GM23248 (cell line): Measurements from ENCODE around the gene ERFL. TPM values are rescaled to one million over a fixed set of nuclear protein-coding genes. Genes with fewer than 3 reads are reported as not detected.

ENCODE experiments used
- DNase-seq: peaks from one replicate; pipeline ENCODE4 v3.0.0-alpha.2; 2015
- H2AFZ ChIP-seq: fragments of 200-600 bp; sonication (generic); 2 replicates; pipeline ENCODE4 v1.6.1; 2016; ENCODE audit warnings: antibody characterized with exemption
- H3F3A ChIP-seq: fragments of 200-600 bp; sonication (generic); 2 replicates; pipeline ENCODE4 v1.6.1; 2016; ENCODE audit warnings: mild to moderate bottlenecking, antibody characterized with exemption, mixed run types; ENCODE audit not compliant: insufficient read depth
- H3K27ac ChIP-seq: fragments of 200-600 bp; sonication (generic); 2 replicates; pipeline ENCODE4 v1.5.1; 2016; ENCODE audit warnings: mild to moderate bottlenecking
- H3K27me3 ChIP-seq: fragments of 200-600 bp; sonication (generic); replicated peaks from 2 replicates; pipeline ENCODE4 v1.6.1; 2016; ENCODE audit warnings: mild to moderate bottlenecking; ENCODE audit not compliant: insufficient read depth
- H3K36me3 ChIP-seq: fragments of 200-600 bp; sonication (generic); 2 replicates; pipeline ENCODE4 v1.6.1; 2016; ENCODE audit warnings: low read depth, mild to moderate bottlenecking
- H3K4me1 ChIP-seq: fragments of 200-600 bp; sonication (generic); 2 replicates; pipeline ENCODE4 v1.6.1; 2016; ENCODE audit warnings: mild to moderate bottlenecking; ENCODE audit not compliant: insufficient read depth
- H3K4me2 ChIP-seq: fragments of 200-600 bp; sonication (generic); one replicate; pipeline ENCODE4 v1.6.1; 2016; ENCODE audit warnings: mild to moderate bottlenecking; ENCODE audit not compliant: unreplicated experiment
- H3K4me3 ChIP-seq: fragments of 200-600 bp; sonication (generic); 2 replicates; pipeline ENCODE4 v1.5.1; 2016; ENCODE audit warnings: mild to moderate bottlenecking
- H3K79me2 ChIP-seq: fragments of 200-600 bp; sonication (generic); 2 replicates; pipeline ENCODE4 v1.6.1; 2016; ENCODE audit warnings: mild to moderate bottlenecking; ENCODE audit not compliant: insufficient read depth
- H3K9ac ChIP-seq: fragments of 200-600 bp; sonication (generic); 2 replicates; pipeline ENCODE4 v1.6.1; 2016; ENCODE audit warnings: mild to moderate bottlenecking
- H3K9me2 ChIP-seq: fragments of 200-600 bp; sonication (generic); 2 replicates; pipeline ENCODE4 v1.6.1; 2016; ENCODE audit warnings: mixed run types, mild to moderate bottlenecking, moderate library complexity; ENCODE audit not compliant: insufficient read depth
- H3K9me3 ChIP-seq: fragments of 200-600 bp; sonication (generic); one replicate; pipeline ENCODE4 v1.6.1; 2017; ENCODE audit warnings: low read depth
- H4K20me1 ChIP-seq: fragments of 200-600 bp; sonication (generic); 2 replicates; pipeline ENCODE4 v1.6.0; 2016; ENCODE audit not compliant: insufficient read depth
- EZH2 ChIP-seq: fragments of 200-600 bp; sonication (generic); IDR thresholded peaks from 2 replicates; pipeline ENCODE4 v1.6.1; 2018; ENCODE audit warnings: antibody characterized with exemption, mild to moderate bottlenecking; ENCODE audit not compliant: insufficient read depth, poor library complexity, severe bottlenecking
- EZH2phosphoT487 ChIP-seq: fragments of 200-600 bp; sonication (generic); IDR thresholded peaks from 2 replicates; pipeline ENCODE4 v1.6.1; 2018; ENCODE audit warnings: antibody characterized with exemption, moderate library complexity, mild to moderate bottlenecking, low read depth; ENCODE audit not compliant: insufficient read depth
- WGBS, 2 experiments: methylation state at CpG; one replicate each; pipeline ENCODE4 v1.1.6; 2015 to 2017; ENCODE audit warnings: low lambda C conversion rate in 2 of 2, low coverage in 1 of 2; ENCODE audit errors: missing lambda C conversion rate in 2 of 2; 5-methylcytosine and 5-hydroxymethylcytosine counted together
- in situ Hi-C: fragments of 300-500 bp; cut with MboI; formaldehyde crosslinking; loops from 2 replicates; pipeline ENCODE4 v1.15.0; 2020
- polyA plus RNA-seq: library from polyadenylated mRNA; unstranded; fragments of >200 nt; fragmentation: Nextera tagmentation; extraction: Ambion mirVana; gene quantifications from 2 replicates; pipeline ENCODE4 v1.2.1, GENCODE V29; 2016
- total RNA-seq: library from RNA; depleted of rRNA; stranded (reverse); fragments of >200 nt; shearing (Covaris generic); gene quantifications from 2 replicates; pipeline ENCODE4 v1.2.3, GENCODE V29; 2014

The ERFL gene
- total and polyA plus RNA-seq, 2 experiments from 2014 or later, result not detected

DNA sequence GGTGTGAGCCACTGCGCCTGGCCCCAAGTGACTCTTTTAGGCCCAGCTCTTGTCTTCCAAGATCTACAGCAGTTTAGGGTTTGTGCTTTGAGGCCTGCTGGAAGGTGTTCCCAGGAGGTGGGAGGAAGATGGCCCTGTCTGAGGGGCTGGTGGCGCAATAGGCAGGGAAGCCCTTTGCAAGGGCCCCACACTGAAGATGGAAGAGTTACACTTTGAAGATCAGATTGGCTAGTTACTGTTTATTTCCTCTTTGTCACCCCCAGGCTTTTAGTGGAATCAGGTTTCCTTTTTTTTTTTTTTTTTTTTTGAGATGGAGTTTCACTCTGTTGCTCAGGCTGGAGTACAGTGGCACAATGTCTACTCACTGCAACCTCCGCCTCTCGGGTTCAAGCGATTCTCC lies 32.7 kb upstream of the ERFL start:
- TF ChIP-seq EZH2phosphoT487, result no peak
- H4K20me1 ChIP-seq, result no peaks in the 10 kb centered on the region
- in situ Hi-C loops, result no loop called here
- H2AFZ ChIP-seq, result no peak overlapping the region
- H3K79me2 ChIP-seq, result peaks cover 10% of the 10 kb centered on the region
- H3K27ac ChIP-seq, result no peak overlapping the region
- no peak overlapping the region for H3K4me2 ChIP-seq
- H3K4me3 ChIP-seq, result no peak overlapping the region
- no peaks in the 10 kb centered on the region for H3K9me2 ChIP-seq
- H3K9ac ChIP-seq, result no peak overlapping the region
- H3K9me3 ChIP-seq, result no peaks in the 10 kb centered on the region
- no peaks in the 10 kb centered on the region for H3F3A ChIP-seq
- H3K4me1 ChIP-seq, result peaks cover 5% of the 10 kb centered on the region; the same call in 1 of the 2 replicates
- H3K36me3 ChIP-seq, result 0 out of 2 replicates have a peak, but pooled peaks cover 3% of the 10 kb centered on the region
- 87 to 93% methylated on average over 5 of the region's 5 CpGs for whole genome bisulfite sequencing, 2 experiments
- no peaks in the 10 kb centered on the region for H3K27me3 ChIP-seq
- no peak for DNase-seq

DNA sequence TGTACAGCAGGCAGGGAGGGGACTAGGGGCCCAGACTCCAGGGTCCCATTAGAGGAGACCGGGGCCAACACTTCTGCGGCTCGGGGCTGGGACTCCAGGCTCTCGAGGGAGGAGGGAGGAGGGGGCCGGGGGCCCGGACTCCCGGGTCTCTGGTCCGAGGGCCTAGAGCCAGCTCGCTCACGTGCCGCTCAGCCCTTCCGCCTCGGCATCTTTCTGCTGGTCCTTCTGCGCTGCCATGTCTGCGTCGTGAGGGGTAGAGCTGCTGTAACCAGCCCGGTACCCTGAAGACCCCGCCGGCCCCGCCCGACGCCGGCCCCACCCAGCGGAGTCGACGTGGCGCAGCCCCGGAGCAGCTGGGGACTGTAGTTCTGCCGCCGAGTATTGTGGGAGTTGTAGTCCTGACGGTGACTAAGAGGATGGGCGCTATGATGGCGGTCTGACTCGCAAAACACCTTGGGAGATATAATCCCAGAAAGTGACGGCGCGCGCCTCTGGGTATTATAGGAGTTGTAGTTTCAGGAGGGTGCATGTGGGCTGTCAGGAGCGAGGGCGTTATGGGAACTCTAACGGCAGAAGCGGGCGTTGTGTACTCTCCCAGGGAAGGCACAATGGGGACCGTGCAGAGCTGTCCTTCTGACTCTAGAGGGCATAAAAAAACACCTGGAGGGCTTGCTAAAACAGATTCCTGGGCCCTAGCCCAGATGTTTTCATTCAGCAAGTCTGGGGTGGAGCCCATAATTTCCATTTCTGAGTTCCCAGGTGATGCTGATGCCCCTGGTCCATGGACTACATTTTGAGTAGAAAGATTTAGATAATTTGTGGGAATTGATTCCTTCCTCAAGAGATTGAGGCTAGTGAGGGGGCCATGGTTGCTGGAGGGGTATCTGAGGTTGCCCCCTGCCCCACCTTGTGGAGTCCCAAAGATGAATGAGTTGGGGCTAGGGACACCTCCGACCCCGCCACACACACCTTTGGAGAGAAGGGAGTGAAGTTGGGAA lies 31.1 kb upstream of the ERFL start, which contains the start of gene RABAC1:
RABAC1 (minus strand) TSS at position 266 of the 998 bp plus-strand sequence; CDS start at position 237, 29 bp downstream.
- 5 to 8% methylated on average over 32 to 46 of the region's 46 CpGs for WGBS, 2 experiments
- peaks cover 5% of the 10 kb centered on the region; the same call in 1 of the 2 replicates for H3K4me1 ChIP-seq
- H3F3A ChIP-seq, result no peaks in the 10 kb centered on the region
- no peak for TF ChIP-seq EZH2phosphoT487
- TF ChIP-seq EZH2, result no peak
- 0 out of 2 replicates have a peak, but pooled peaks cover 3% of the 10 kb centered on the region for H3K36me3 ChIP-seq
- in situ Hi-C loops, result no loop called here
- peak within 1 kb of the TSS; percentile 94 for H3K4me3 ChIP-seq
- H4K20me1 ChIP-seq, result no peaks in the 10 kb centered on the region
- no peaks in the 10 kb centered on the region for H3K9me2 ChIP-seq
- no peaks in the 10 kb centered on the region for H3K27me3 ChIP-seq
- H3K9ac ChIP-seq, result peak within 1 kb of the TSS; percentile 100
- H2AFZ ChIP-seq, result peak within 1 kb of the TSS; percentile 86
- peak within 1 kb of the TSS; percentile 93 for H3K27ac ChIP-seq
- H3K79me2 ChIP-seq, result peaks cover 10% of the 10 kb centered on the region
- peak within 1 kb of the TSS; percentile 83 for H3K4me2 ChIP-seq
- H3K9me3 ChIP-seq, result no peaks in the 10 kb centered on the region
- DNase-seq, result peak; percentile 97

DNA sequence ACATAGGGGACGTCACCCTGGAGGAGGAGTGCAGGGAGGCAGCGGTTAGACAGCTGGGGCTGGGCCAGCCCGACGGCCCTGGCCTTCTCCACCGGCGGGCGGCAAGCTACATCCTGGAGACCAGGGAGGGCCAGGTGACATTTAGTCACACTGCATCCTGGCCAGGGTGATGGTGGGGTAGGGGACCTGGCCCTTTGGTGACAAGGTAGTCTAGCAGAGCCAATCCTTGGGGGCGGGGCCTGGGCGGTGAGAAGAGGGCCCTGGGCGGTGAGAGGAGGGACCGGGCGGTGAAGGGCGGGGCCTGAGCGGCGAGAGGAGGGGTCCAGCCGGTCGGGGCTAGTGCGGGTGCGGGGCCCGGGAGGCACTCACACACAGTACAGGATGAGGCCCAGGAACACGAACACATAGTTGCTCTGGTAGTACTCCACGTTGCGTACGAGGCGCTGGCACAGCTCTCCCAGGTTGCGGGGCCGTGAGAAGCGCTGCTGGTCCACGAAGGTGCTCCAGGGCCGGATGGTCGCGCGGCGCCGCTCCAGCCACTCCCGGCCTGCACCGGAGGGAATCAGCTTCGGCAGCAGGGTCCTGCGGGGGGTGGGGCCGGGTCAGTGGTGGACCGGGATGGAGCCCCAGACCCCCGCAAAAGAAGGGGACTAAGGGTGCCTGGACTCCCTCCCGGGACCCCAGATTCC lies 30.3 kb upstream of the ERFL start:
- peak overlapping the region; percentile 100 for H3K9ac ChIP-seq
- WGBS, 2 experiments, result 2 to 3% methylated on average over 24 to 30 of the region's 43 CpGs
- no peaks in the 10 kb centered on the region for H3K9me2 ChIP-seq
- H3K4me1 ChIP-seq, result peaks cover 5% of the 10 kb centered on the region; the same call in 1 of the 2 replicates
- peak; percentile 92 for DNase-seq
- no peaks in the 10 kb centered on the region for H3K27me3 ChIP-seq
- H3K9me3 ChIP-seq, result no peaks in the 10 kb centered on the region
- peak overlapping the region; percentile 83 for H3K4me2 ChIP-seq
- H3K36me3 ChIP-seq, result 0 out of 2 replicates have a peak, but pooled peaks cover 3% of the 10 kb centered on the region
- no peaks in the 10 kb centered on the region for H3F3A ChIP-seq
- H3K4me3 ChIP-seq, result peak overlapping the region; percentile 94
- no peak for TF ChIP-seq EZH2
- TF ChIP-seq EZH2phosphoT487, result no peak
- in situ Hi-C loops, result no loop called here
- no peaks in the 10 kb centered on the region for H4K20me1 ChIP-seq
- H3K27ac ChIP-seq, result peak overlapping the region; percentile 93
- peak overlapping the region; percentile 86 for H2AFZ ChIP-seq
- H3K79me2 ChIP-seq, result peaks cover 10% of the 10 kb centered on the region

DNA sequence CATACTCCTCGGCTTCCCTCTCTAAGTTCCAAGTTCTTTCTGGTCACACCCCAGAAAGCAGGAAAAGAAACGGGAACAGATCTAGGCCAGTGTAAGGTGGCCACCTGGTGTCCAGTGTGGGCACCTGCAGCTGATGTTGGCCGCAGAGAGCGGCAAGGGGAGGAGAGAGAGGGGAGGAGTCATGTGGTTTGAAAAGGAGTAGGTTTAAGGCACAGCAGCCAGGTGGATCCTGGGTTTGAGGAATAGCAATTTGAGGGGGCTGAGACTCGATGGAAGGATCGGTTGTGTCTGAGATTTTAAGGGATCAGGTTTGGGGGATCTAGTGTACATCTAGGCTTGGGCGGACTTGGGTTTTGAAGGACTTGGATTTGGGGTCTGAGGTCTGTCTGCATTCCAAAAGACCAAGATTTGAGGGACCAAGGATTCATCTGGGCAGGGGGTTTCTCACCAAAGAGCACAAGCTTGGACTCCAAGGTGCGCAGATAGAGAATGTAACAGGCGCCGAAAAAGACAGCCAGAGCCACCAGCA lies 29.7 kb upstream of the ERFL start:
- Histone ChIP-seq H3K9me2 (no peaks in the 10 kb centered on the region), H3K36me3 (0 out of 2 replicates have a peak, but pooled peaks cover 3% of the 10 kb centered on the region), H3K4me1 (peaks cover 5% of the 10 kb centered on the region; the same call in 1 of the 2 replicates), H3K4me2 (peak overlapping the region; percentile 83), H3K9ac (peak overlapping the region; percentile 100), H3K27me3 (no peaks in the 10 kb centered on the region), H3K9me3 (no peaks in the 10 kb centered on the region), H3K27ac (peak overlapping the region; percentile 93), H3K4me3 (peak overlapping the region; percentile 94), H2AFZ (0 out of 2 replicates have a peak overlapping the region, but pooled peaks have one; percentile 86), H3F3A (no peaks in the 10 kb centered on the region), H4K20me1 (no peaks in the 10 kb centered on the region), H3K79me2 (peaks cover 10% of the 10 kb centered on the region)
- WGBS, 2 experiments, result 19 to 22% methylated on average over 10 of the region's 10 CpGs
- in situ Hi-C loops, result no loop called here
- TF ChIP-seq EZH2phosphoT487 (no peak), EZH2 (no peak)
- peak; percentile 90 for DNase-seq
